Subcutaneous adipose tissue (tissue), 4 donors: ENCODE data around the gene KLF15. TPM values are rescaled to one million over a fixed set of nuclear protein-coding genes. Genes with fewer than 3 reads are reported as not detected.

ENCODE experiments used
- CTCF ChIP-seq: fragments of 450-650 bp; IDR thresholded peaks from one replicate; pipeline ENCODE4 v1.5.1; 2016; ENCODE audit warnings: low read depth, mild to moderate bottlenecking, control low read depth, antibody characterized with exemption, moderate library complexity
- total RNA-seq, 4 donors: library from RNA; depleted of rRNA; stranded (reverse); fragments of >200 nt; gene quantifications; one replicate each; pipeline ENCODE4 v1.1.0, GENCODE V29; 2016

KLF15 gene
- total RNA-seq, 4 donors from 2014 or later = 51.3 to 147 (median 73.0) TPM

- TF ChIP-seq CTCF = no peak
These were observed 41.2 kb downstream of the KLF15 start for GRCh38 chr3:126316031-126316461.

- no peak for TF ChIP-seq CTCF
These were observed 42.2 kb downstream of the KLF15 start for GRCh38 chr3:126314790-126315658.

- no peak for TF ChIP-seq CTCF
These were observed 42.9 kb downstream of the KLF15 start for GRCh38 chr3:126314305-126314789.

- TF ChIP-seq CTCF = no peak
These were observed 43.5 kb downstream of the KLF15 start for GRCh38 chr3:126313580-126314304.

- no peak for TF ChIP-seq CTCF
These were observed 44.0 kb downstream of the KLF15 start for GRCh38 chr3:126313166-126313565.

GRCh38 chr3:126312341-126312740 lies 44.9 kb downstream of the KLF15 start:
- TF ChIP-seq CTCF = no peak
